ENCODE measurements around the gene COL4A4. TPM values are rescaled to one million over a fixed set of nuclear protein-coding genes. Genes with fewer than 3 reads are reported as not detected.

COL4A4 gene
- total RNA-seq, 6 experiments from 2014 or later, result 0.02 to 0.11 (median 0.03) TPM; not detected in 3

DNA sequence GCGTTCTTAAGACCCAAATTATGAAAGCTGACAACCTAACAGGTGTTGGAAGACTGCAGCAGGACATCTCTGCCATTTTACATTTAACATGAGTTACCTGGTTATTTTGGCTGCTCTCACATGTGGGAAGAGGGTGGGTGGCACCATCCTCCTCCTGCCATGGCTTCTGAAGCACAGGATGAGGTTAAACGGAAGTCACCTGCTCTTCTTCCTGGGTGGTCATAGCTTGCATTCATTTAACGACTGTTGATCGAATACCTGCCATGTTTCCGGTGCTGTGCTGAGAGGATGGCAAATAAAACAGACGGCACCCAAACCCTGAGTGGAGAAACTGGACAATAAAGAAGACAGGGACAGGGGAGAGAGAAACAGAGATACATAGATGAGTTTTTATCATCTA is 210.2 kb downstream of the COL4A4 start:
- DNase-seq, result no peak
- no peak overlapping the region for H3K4me3 Mint-ChIP-seq
- peaks cover 1% of the 10 kb centered on the region; the same call in 1 of the 2 replicates for H3K9me3 Mint-ChIP-seq
- peaks cover 23% of the 10 kb centered on the region for H3K36me3 Mint-ChIP-seq (ENCODE audit: low read depth)
- peaks cover 8% of the 10 kb centered on the region for H3K4me1 Mint-ChIP-seq (ENCODE audit: low read depth)
- H3K27ac Mint-ChIP-seq, result no peak overlapping the region
- H3K27me3 Mint-ChIP-seq (ENCODE audit: insufficient read depth), result peaks cover 2% of the 10 kb centered on the region; the same call in 1 of the 2 replicates
- TF ChIP-seq, protein P1, sequence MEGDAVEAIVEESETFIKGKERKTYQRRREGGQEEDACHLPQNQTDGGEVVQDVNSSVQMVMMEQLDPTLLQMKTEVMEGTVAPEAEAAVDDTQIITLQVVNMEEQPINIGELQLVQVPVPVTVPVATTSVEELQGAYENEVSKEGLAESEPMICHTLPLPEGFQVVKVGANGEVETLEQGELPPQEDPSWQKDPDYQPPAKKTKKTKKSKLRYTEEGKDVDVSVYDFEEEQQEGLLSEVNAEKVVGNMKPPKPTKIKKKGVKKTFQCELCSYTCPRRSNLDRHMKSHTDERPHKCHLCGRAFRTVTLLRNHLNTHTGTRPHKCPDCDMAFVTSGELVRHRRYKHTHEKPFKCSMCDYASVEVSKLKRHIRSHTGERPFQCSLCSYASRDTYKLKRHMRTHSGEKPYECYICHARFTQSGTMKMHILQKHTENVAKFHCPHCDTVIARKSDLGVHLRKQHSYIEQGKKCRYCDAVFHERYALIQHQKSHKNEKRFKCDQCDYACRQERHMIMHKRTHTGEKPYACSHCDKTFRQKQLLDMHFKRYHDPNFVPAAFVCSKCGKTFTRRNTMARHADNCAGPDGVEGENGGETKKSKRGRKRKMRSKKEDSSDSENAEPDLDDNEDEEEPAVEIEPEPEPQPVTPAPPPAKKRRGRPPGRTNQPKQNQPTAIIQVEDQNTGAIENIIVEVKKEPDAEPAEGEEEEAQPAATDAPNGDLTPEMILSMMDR (IDR thresholded peaks at IDR 0.05), result no peak

DNA sequence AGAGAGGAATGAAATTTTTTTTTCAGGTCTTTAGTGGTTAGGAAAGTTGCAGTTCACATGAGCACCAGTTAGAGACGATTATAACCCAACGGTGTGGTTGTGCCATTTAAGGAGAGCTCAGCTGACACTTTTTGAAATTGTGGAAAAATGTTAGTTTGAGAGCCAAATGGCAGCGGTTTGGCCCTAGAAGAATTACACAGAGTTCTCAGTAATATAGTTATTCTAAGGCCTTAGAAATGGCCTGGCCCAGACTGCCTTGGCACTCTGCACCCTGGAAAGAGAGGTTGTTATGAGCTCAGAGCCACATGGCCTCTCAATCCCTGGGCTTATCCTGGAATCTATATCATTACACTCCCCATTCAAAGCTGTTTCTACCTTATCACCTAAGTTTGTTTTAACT is 210.8 kb downstream of the COL4A4 start:
- Mint-ChIP-seq H3K27ac (no peak overlapping the region), H3K27me3 (ENCODE audit: insufficient read depth) (peaks cover 2% of the 10 kb centered on the region; the same call in 1 of the 2 replicates), H3K9me3 (peaks cover 5% of the 10 kb centered on the region; the same call in 1 of the 2 replicates), H3K4me3 (no peak overlapping the region), H3K4me1 (ENCODE audit: low read depth) (peaks cover 8% of the 10 kb centered on the region), H3K36me3 (ENCODE audit: low read depth) (peaks cover 23% of the 10 kb centered on the region)
- TF ChIP-seq, protein P1 (IDR thresholded peaks at IDR 0.05), result no peak
- DNase-seq, result no peak

Other genes starting within 250 kb of the COL4A4 start
- gene COL4A3, start 419 bp upstream of the COL4A4 start, total RNA-seq (2021; fragmentation: NEBNext Ultra II Directional; extraction: Animal tissue kit (Norgen Biotek cat#: 25700)), result not detected
- 10 to 100 TPM; 53.7 to 75.0 (median 65.6) TPM for gene MFF, start 161.0 kb upstream of the COL4A4 start, total RNA-seq (2021; fragmentation: NEBNext Ultra II Directional; extraction: Animal tissue kit (Norgen Biotek cat#: 25700))
- gene TM4SF20, start 215.1 kb upstream of the COL4A4 start, total RNA-seq (2021; fragmentation: NEBNext Ultra II Directional; extraction: Animal tissue kit (Norgen Biotek cat#: 25700)), result under 1 TPM; 0.09 to 0.34 (median 0.22) TPM
- not detected for gene SCYGR1, start 223.7 kb upstream of the COL4A4 start, total RNA-seq (2021; fragmentation: NEBNext Ultra II Directional; extraction: Animal tissue kit (Norgen Biotek cat#: 25700))

Data from HFFc6 (cell line).